NCI-H526 (cell line): ENCODE data around the gene BRD7.

Experiments
- DNase-seq, 2 experiments: peaks; one replicate each; lab custom pipeline; 2025; lab: John Stamatoyannopoulos, UW

Gene BRD7

DNA sequence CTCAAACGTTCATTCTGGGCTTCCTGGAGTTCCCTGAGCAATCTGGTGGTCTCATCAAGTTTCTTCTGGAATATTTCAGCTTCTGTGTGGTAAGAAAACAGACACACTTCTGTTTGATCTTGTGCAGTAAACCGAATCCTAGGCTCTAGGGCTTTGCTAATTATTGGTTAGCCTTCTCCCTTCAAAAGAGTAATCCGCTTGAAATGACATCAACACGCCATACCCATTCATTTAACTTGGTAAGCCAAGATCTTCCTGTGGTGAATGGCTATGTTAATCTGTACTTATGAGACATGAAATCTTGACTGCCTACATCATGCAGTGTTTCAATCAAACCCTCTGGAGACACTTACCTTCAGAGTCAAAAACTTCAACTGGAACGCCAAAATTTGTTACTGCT, 48.5 kb downstream of the BRD7 start:
- DNase-seq: no peak

DNA sequence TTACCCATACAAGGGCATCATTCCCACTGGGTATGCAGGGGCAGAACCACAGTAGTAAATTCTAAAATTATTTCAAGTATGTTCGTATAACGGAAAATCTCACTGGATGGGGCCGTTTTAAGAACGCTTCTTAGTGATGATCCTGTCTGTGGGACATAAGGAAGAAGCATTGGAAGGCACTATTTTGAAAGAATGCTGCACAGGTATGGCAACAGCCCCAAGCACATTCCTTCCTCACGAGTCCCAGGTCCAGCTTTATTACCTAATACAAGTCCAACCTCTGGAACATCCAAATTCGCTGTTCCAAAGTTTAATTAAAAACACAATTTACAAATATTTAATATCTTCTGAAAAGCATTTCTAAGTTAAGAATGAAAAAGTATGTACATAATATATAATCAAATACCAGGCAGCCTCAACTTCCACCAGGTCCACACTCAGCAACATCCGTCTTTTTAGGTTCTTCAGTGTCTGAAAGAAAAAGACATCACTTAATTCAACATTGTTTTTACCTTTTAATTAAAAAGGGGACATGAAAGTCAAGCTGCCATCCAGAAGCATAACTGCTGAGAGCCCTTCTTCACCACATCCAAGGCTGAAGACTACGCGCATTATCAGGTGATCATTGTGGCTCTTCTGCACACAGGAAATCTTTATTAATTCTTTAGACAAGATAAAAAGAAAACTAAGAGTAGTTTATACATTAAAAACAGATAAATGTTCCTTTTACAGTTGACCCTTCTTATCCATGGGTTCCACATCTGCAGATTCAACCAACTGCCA, 49.8 kb downstream of the BRD7 start:
- no peak for DNase-seq

DNA sequence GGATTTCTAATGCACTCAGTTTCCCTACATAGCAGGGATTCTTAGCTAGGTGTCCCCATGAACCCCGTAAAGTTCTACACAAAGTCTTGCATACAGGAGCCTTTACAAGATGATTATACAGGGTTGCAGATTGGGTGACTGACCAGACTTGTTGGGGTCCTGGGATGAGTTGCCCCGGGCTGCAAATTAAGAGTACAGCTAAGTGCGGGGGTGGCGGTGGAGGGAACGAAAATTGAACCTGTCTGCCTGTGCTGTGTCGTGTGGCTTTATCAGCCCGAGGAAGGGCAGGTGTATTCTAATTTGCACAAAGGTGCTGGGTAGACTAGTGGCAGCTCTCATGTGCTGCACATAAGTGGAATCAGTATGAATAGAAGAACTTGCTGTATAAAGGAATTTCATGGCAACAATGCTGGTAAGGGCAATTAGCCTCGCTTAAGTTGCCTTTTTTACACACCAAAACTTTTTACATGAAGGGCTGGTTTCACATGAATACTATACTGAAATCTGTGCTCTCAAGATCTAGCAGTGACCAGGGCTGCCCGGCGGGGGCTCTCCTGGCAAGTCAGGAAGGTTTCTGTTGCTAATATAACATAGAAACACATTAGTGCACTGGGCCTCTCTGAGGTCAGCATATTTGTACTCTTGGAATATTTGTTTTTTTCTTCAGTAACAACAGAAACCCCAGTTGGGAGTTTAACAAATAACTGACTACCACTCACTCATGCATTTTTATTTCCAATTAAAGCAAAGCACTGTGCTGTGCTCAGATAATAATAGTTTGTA, 51.7 kb downstream of the BRD7 start:
- peak; percentile 21 to 50 for DNase-seq

DNA sequence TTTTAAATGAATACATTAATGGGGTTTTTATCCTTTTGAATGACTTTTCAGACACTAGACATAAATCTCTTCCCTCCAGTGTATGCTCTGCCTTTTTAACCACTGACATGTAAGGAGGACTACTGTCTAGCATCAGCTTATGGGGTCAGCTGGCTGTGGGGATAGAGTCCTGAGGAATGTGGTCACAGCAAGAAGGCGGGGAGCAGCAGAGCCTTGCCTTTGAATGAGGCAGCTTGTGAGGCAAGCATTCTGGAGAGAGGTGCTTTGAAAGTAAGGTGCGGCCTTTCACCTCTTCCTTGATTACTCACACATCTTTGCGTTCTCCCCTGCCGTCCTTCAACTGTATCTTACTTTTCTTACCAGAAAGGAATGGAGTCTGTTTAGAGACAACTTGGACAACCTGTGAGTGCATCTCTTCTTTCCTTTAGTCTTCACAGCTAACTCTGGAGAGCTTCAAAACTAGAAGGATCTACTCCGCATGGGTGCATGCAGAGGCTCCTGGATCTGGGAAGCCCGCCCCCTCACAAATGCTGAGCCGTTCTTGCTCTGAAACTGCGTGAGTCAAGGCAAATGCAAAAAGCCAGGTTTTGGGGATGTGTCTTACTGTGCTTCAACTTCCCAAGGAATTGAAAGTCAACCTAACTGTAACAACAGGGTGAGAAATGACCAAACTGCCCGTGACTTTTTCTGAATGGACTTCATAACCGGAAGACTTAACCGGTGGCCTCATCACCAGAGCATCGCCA, 52.5 kb downstream of the BRD7 start:
- no peak for DNase-seq

DNA sequence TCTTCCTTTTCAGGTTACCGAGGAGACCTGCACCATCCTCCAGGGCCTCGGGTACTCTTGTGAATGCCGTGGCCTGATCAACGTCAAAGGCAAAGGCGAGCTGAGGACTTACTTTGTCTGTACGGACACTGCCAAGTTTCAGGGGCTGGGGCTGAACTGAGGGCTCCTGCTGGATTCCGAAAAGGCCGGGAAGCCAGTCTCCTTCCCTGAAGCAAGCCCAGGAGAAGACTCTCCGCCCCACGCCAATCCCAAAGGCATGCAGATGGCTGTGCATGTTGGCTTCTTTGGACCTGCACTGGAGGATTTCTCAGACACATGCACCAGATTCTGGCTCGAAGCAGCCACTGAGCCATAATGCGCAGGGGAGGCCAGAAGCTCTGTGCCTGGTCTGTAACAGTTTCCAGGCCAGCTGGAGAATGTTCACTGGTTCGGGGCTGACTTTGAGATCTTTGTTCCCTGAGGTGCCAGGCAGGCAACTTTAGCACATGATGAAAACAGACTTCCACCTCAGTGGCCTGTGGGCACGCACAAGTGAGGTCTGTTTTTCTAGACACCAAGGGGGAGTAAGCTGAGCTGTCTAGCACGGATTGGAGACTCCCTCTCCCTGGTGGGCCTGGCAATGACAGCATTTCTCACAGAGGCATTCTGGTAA, 53.3 kb downstream of the BRD7 start:
- no peak for DNase-seq

- DNase-seq: peak in 1 of 2 experiments; percentile 39
Observed at GRCh38 chr16:50314665-50315064, 54.1 kb downstream of the BRD7 start.

DNA sequence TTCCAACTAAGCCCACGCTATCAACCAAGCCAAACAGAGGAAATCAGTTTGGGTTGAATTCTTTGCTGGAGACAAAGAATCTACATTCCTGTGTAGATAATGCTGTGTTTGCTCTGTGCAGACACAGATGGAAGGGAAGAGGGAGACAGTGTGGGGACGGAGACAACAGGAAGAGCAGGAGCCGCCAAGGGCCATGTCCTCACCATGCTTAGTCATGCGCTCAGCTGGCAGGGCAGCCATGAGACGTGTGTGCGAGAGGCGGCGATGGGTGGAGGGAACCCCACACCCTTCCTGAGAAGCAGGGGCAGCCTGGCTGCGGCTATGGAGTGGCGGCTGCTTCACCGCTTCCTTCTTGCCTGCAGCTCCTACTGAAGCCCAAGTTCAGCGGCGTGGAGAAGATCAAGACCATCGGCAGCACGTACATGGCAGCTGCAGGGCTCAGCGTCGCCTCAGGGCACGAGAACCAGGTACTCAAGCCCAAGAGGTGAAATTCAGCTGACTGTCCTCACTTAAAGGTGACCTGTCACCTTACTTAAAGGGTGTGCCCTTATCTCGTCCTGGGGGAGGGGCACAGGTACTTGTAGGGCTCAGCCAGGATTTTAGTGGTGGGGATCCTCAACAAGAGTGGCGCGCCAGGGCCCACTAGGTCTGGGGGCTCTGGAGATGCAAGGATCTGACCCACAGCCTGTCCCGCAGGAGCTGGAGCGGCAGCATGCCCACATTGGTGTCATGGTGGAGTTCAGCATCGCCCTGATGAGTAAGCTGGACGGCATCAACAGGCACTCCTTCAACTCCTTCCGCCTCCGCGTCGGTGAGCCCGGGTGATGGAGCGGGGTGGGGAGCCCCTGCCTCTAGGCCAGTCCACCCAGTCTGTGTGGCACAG, 55.0 kb downstream of the BRD7 start:
- DNase-seq: peak in 1 of 2 experiments; percentile 58

GRCh38 chr16:50311891-50312501, 56.8 kb downstream of the BRD7 start:
- no peak for DNase-seq

DNA sequence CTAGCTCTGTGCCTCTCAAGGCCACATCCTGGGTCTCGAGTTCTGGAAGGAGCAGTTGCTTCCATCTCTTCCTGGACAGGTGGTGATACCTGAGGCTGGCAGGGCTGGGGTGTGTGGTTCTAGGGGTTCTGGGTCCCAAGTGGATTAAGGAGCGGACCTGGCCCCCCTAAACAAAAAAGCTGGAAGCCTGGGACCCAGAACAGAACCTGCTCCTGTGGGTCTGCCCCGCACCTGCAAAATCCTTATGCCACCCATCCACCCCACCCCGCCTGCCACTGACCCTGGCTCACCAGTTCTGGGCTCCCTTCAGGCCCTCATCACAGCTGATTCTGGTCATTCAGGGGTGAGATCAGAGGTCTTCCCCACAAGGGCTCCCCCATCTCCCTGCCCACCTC, 57.7 kb downstream of the BRD7 start:
- DNase-seq: no peak

- no peak for DNase-seq
Observed at GRCh38 chr16:50310308-50311133, 58.3 kb downstream of the BRD7 start.

DNA sequence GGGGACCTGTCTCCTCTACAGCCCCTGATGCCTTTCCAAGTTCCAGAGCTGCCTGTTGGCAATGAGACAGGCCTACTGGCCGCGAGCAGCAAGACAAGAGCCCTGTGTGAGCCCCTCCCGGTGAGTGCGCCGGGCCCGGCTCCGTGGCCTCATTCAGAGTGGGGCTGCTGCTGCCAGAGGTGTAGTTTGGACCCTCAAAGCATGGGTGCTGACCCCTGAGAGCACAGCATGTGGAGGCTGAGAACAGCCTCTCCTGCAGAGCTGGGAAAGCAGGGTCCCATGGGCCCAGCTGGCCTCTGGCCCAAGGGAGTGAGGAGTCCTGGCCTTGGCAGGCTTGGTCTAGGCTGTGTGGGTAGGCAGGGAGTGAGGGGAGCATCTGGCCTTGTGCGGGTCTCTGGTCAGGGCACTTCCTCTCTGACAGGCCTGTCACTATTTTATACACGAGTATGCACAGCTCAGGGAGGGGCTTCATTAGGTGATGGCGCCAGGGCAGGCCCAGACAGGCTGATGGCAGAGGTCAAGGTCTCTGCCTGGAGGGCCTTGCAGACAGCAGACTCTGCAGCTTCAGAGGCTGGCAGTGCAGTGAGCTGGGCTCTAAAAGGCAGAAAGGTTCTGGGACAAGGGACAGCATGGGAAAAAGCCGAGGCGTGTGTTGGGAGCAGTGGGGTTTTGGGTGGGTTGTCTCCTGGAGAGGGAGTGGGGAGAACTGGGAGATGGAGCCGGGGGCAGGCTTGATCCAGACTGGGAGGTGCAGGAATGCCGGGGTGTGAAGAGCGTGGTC, 59.1 kb downstream of the BRD7 start:
- DNase-seq: peak in 1 of 2 experiments; percentile 44

DNA sequence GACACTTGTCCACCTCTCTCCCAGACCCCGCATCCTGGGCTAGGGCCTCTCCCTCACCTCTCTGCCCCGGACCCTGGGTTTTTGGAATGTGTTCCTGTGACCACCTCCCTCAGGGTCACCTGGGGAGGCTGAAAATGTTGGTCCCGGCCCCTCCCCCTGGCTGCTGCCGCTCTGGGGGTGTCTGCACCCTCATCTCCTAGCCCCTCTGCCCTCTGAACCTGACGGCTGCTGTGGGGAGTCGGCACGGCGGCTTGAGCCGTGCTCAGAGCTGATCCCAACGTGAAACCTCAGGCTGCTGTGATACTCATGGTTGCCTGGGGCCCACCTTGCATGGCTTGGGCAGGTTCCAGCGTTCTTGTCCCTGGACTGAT, 59.6 kb downstream of the BRD7 start:
- DNase-seq: no peak

DNA sequence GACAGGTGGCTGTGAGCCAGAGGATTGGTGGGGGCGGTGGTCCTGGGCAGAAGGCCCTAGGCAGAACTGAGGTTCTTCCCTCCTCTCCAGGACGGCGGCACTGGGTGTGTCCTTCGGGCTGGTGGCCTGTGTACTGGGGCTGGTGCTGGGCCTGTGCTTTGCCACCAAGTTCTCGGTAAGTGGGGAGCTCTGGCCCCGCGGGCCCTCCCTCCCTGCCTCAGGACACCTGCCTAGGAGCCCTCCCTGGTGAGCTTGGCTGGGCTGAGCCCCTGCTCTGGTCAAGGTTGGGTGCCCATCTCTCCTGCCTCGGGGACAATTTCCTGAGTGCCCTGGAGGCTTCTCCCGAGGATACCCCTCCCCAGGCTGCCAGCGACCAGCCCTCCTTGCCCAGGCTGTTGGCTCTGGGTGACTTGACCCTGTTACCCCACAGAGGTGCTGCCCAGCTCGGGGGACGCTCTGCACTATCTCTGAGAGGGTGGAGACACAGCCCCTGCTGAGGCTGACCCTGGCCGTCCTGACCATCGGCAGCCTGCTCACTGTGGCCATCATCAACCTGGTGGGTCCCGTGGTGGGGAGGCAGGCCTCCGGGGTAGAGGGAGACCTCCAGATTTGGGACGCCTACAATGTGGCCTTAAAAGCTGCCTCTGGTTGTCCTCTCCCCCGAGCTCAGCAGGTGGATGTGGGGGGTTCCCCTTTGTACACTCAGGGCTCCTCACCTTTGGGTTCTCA, 60.4 kb downstream of the BRD7 start:
- DNase-seq: no peak

- no peak for DNase-seq
Observed at GRCh38 chr16:50306287-50306686, 62.5 kb downstream of the BRD7 start.

- no peak for DNase-seq
Observed at GRCh38 chr16:50305441-50306061, 63.2 kb downstream of the BRD7 start.

DNA sequence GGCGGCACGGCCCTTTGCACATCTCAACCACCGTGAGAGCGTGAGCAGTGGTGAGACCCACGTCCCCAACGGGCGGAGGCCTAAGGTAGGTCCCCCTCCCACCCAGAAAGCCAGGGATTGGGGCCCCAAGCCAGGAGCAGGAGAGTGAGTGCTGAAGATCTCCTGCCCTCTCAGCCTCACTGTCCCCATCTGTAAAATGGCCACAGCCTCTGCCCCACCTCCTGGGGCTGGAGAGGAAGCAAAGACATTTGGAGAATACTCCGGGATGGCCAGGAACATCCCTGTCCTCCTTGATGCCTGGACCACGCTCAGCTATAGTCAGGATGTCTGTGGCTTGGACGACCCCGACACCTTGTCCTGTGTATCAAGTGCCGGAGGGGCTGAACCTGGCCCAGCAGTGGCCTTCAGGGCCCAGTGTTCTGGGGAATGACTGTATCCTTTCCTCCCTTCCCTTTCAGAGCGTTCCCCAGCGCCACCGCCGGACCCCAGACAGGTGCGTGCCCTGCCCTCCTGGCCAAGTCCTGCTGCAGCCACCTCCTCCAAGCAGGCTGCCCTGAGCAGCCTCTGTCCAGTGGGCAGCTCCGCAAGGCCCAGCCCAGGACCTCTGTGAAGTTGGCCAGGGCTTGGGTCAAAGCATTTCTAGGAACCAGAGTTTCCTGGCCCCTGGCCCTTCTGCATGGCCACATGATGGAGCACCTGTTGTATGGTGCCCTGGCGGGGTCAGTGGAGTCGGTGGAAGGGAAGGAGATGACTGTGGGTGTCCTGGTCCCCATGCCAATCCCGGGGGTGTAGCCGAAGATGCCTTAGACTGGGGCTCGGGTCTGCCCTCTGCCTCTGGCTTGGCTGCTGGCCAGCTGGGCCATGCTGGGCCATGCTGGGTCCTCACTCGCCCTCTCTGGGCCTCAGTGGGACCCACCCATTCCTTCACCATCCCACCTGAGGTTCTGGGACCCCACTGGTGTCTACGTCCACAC, 64.0 kb downstream of the BRD7 start:
- no peak for DNase-seq
